HG03457 (cell line): ENCODE results near the gene FGFBP1.

Experiments used
- ATAC-seq: cut with Tn5 transposase; IDR thresholded peaks from one replicate; pipeline ENCODE4 v1.9.1; 2021; ENCODE audit warnings: moderate number of reproducible peaks; ENCODE audit not compliant: unreplicated experiment

Gene FGFBP1

GRCh38 chr4:15913631-15913970 is 24.9 kb downstream of the FGFBP1 start:
- no peak for ATAC-seq

- ATAC-seq = no peak
Measured at GRCh38 chr4:15912961-15913630, 25.4 kb downstream of the FGFBP1 start.

GRCh38 chr4:15912236-15912635 is 26.3 kb downstream of the FGFBP1 start:
- ATAC-seq = no peak

GRCh38 chr4:15910155-15910940 is 28.2 kb downstream of the FGFBP1 start:
- ATAC-seq = no peak

GRCh38 chr4:15907430-15907829 is 31.1 kb downstream of the FGFBP1 start:
- ATAC-seq = no peak

- no peak for ATAC-seq
Measured at GRCh38 chr4:15906020-15906443, 32.5 kb downstream of the FGFBP1 start.

GRCh38 chr4:15902746-15903145 is 35.8 kb downstream of the FGFBP1 start:
- no peak for ATAC-seq

- ATAC-seq = no peak
Measured at GRCh38 chr4:15901998-15902397, 36.5 kb downstream of the FGFBP1 start.

GRCh38 chr4:15901007-15901406 is 37.5 kb downstream of the FGFBP1 start:
- ATAC-seq = no peak

GRCh38 chr4:15899511-15899910 is 39.0 kb downstream of the FGFBP1 start:
- no peak for ATAC-seq

GRCh38 chr4:15898902-15899301 is 39.6 kb downstream of the FGFBP1 start:
- ATAC-seq = no peak

- ATAC-seq = no peak
Measured at GRCh38 chr4:15897577-15897976, 41.0 kb downstream of the FGFBP1 start.

- no peak for ATAC-seq
Measured at GRCh38 chr4:15894921-15895916, 43.3 kb downstream of the FGFBP1 start.

GRCh38 chr4:15894393-15894792 is 44.1 kb downstream of the FGFBP1 start:
- no peak for ATAC-seq

GRCh38 chr4:15893962-15894361 is 44.6 kb downstream of the FGFBP1 start:
- no peak for ATAC-seq

- ATAC-seq = peak; percentile 89
Measured at GRCh38 chr4:15891312-15891711, 47.2 kb downstream of the FGFBP1 start.

GRCh38 chr4:15890246-15890829 is 48.2 kb downstream of the FGFBP1 start:
- no peak for ATAC-seq

- no peak for ATAC-seq
Measured at GRCh38 chr4:15888515-15888914, 50.0 kb downstream of the FGFBP1 start.
